CD4-positive, alpha-beta T cell treated with Interleukin-17A for 4 hours (primary cell): Measurements from ENCODE around the gene THOC6.

Experiments
- DNase-seq: peaks from one replicate; pipeline ENCODE4 v3.0.0-alpha.2; 2020; ENCODE audit warnings: mixed read lengths

Gene THOC6

DNA sequence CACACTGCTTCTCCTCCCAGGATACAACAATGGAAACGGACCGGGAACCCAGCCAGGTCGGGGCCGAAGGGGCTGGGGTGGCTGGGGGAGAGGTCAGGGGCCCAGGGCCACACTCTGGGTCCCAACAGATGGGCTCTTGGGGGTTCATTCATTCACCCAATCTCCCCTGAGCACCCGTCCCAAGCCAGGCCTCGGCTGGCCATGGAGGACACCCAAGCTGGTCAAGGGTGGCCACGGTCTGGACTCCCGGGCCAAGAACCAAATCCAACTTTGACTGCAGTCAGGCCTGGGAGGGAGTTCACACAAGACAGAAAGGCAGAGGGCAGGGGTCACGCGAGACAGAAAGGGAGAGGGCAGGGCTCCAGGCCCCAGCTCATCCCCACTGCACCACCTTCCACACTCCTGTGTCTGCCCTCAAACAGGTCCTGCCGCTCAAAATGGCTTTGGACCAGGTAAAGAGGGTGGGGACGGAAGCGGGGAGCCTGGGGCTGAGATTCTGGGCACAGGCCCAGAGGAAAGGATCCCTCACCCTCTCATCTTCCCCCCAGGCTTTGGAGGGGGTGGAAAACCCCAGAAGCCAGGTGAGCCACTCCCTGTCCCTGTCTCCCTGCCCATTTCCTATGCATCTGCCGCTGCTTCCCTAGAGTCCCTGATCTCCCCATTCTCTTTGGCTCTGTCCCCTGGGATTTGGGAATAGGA, 31.3 kb upstream of the THOC6 start:
- no peak for DNase-seq

DNA sequence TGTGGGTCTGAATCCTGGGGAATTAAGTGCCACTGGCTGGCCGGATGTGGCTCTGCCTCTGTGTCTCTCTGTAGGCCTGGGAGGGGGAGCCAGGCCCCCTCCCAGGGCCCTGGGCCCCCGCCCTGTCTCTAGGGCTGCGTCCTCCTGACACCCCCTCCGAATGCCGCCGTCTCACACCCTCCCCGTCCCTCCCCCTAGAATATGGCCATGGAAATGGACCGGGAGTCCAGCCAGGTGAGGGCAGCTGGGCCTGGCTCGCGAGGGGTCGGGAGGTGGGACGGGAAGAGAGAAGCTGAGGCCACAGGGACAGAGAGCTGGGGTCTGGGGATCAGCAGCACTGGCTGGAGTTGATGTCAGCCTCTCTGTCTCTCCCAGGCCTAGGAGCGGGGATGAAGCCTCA, 27.5 kb upstream of the THOC6 start:
- DNase-seq = no peak

DNA sequence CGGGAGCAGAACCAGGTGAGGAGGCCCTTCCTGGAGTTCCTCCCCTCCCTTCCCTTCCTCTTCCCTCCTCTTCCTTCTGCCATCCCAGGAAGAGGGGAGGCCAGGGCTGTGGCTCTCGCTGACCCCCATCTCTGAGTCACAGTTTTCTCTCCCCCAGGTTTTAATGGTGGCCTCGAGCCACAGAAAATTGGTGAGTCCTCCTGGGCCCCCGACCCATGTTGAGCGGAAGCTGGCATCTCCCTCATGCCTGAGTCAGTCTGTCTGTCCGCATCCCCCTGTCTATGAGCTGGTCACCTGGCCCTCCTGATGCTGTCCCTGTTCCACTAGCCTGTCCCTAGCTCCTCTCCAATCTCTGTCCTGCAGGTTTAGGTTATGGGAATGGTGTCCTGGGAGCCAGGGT, 23.9 kb upstream of the THOC6 start:
- DNase-seq = no peak

DNA sequence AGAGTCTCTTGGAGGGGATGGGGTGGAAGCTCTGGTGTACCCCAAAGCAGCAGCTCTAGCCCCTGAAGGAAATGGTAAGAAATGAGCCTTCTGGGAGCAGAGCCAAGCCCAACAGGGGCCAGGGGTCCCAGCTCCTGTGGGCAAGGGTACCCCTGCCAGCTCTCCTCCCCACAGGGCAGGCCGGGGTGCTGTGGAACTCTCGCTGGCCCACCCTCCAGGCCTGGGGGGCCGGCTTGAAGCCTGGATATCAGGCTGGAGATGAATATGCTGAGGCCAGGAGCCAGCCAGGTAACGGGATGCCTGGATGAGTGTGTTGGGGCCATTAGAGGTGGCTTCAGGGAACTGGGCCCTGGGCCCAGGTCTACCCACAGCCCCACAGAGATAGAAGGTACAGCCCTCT, 23.3 kb upstream of the THOC6 start:
- DNase-seq = no peak

DNA sequence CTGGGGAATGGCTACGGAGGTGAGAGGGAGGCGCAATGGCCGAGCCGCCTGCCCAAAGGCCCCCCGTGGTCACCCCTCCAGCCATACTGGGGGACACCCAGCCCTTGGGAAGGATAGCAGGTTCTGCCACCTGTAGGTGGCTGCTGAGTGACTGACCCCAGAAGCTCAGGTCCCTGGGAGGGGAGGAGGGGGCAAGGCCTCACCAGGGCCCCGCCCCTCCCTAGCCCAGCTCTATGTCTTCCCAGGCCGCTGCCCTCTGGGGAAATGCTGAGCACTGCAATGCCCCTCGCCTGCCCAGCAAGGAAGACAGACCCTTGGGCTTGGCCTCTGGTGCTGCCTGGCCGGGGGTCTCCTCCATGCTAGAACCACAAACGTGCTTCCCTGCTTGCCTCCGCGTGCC, 22.5 kb upstream of the THOC6 start:
- no peak for DNase-seq

DNA sequence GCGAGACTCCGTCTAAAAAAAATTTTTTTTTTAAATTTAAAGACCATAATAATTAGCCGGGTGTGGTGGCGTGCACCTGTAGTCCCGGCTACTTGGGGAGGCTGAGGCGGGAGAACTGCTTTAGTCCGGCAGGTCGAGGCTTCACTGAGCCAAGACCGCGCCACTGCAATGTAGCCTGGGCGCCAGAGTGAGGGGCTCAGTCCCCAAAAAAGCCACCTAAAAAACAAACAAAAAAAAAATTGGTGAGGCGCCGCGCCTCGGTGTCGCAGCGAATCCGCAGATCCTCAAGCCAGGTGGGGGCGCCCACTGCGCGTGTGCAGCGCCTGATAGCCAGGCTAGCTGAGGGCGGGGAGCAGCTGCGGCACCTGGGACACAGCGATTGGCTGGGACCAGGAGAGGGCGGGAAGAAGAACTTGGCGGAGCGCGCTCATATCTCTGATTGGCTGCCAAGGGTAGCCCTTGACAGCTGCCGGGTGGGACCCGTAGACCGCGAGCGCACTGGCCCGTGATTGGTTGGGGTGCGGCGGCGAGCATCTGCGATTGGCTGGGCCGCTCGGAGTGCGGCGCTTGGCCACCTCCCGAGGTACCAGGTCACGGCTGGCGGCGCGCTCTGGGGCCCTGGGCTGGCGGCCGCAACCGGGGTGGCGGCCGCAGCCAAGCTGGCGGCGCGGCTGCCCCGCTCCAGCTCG, 20.1 kb upstream of the THOC6 start:
- peak; percentile 96 for DNase-seq

DNA sequence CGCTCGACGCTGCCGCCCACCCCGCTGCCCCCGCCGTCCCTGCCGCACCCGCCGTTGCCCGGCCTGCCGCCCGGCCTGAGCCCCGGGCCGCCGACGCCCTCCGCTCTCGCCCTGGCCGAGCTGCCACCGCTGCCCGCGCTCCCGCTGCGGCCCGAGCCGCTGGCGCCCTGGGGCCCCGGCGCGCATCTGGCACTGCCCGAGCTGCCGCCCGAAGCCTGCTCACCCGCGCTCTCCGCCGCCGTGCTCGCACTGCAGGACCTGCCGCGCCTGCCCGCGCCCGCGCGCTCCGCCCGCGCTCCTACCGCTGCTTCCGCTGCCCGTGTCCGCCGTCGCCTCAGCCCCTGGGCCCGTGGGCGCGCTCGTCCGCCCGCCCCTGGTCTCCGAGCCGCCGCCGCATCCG, 19.5 kb upstream of the THOC6 start:
- no peak for DNase-seq

DNA sequence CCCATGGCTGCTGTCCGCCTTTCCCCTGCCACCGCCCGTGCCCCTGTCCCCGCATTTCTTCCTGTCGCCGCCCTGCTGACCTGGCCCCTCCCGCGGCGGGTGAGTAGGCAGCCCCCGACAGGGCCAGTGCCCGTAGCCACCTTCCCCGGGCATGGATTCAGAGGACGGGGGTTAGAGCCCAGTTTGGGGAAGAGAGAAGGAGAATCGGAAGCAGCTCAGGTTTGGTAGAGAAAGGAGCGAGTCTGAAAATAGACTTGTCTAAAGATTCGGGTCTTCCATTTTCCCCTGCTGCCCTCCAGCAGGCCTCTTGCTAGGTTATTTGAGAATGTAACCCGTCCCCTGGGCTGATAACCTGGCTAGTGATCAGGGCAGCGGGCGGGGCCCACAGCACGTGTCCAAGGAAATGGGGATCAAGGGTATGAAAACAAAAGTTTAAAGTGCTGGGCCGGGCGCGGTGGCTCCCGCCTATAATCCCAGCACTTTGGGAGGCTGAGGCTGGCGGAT, 19.0 kb upstream of the THOC6 start:
- DNase-seq = no peak

DNA sequence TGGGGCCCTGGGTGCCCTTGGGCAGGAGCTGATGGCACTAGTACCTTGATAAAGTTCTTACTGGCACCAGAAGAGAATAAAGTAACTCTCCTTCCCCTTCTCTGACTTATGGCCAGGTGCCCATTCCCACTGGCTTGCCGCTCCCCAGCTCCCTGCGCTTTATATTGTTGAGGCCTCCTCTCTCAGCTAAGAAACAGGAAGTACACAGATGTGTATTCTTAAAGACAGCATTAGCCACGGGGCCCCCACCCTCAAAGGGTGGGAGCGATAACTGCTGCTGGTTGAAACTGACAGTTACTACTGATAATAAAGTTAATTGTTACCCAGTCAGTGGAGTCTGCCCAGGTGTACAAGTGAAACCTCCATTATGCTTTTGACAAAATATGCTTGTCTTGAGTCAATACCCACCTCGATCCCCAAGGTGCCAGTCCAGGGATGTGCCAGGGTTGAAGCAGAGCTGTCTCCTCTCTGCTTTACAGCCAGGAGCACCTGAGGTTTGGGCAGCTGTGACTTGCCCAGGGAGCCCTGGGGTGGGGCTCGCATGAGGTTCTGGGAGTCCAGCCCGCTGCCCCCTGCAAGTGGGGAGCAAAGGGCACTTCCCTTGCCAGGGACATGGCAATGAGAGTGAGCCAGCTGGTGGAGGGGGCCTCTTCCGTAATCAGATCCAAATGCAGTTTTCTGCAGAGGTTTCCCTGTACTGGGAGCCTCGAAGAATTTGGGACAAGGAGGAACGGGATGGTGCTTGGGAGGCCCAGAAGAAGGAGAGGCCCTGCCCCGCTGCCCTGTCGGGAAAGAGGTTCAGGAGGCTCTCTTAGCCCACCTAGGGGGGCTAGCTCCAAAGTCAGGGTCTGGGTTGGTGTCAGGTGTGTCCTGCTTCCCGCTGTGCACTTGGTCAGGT, 16.5 kb upstream of the THOC6 start:
- no peak for DNase-seq

DNA sequence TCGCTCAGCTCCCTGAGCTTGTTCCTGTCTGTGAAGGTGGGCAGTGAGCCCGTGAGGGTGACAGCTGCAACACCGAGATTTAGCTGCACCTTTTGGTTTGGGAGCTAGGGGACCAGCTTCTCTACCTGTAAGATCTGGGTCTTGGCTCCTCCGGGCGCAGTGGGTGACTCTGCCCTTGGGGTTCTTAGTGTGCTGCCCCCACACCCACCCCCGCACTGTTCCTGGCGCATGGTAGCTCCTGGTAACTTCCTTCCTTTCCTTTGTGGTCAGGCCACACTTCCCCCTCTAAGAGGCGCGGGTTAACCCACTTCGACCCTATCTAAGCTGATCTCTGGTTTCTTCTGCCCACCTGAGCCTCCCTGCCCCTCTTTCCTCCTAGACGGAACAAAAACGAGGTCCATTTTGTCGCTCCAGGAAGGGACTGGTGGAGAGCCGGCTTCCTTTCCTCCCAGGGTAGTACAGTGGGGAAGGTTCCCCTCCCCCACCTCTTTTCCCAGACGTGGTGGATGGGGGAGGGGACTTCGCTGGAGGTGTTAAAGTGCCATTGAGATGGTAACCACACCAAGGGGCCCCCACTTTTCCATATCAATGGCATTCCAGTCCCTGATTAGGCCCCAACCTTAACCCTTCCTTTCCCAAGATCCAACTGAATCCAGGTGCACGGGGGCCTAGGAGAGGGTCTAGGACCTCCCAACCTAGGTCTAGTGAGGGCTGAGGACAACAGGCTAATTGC, 15.7 kb upstream of the THOC6 start:
- DNase-seq = peak; percentile 52

DNA sequence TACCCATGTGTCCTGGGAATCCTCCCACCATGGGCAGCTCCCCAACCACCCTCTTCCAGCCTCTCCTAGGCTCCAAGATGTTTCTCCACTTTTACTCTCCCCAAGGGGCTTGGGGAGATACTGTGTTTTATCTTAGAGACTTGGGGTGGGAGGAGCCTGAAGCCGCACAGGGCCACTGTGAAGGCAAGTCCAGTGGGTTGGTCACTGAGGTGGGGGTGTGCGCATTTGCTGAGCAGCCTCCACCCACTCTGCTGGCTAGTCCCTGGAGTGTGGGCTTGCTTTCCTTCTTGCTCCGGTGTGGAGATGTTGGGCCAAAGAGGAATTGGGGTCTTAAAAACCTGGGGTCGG, 15.2 kb upstream of the THOC6 start:
- DNase-seq = no peak

DNA sequence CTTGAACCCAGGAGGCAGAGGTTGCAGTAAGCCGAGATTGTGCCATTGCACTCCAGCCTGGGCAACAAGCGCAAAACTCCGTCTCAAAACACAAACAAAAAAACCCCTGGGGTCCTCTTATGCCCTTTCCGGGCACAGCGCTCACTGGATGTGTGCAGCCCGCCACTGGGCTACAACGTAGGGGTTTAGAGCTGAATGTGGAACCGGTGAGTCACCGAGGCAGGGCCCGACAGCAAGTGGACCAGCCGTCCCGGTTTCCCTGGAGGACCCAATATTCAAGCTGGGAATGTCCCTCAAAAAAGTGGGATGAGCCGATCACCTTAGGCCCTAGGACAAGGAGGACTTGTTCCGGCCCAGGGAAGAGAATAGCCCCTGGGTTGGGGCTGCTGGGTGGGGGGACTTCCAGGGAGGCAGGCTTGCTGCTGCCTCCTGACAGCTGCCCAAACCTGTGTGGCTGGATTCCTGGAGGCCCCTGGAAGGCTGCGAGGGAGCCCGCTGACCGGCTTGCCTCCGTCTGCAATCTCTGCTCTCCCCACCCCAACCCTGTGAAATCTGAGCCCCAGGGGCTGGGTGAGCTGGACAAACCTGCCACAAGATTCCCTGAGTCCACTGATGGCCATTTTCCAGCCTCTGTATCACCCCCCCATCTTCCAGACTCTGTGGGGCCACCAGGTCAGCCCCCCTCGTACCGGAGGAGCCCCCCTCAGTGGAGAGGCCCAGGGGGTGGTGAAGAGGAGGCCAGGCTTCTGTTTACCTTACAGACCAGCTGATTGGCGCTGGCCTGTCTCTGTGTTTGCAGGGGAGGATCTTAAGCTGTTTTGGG, 14.1 kb upstream of the THOC6 start:
- no peak for DNase-seq

DNA sequence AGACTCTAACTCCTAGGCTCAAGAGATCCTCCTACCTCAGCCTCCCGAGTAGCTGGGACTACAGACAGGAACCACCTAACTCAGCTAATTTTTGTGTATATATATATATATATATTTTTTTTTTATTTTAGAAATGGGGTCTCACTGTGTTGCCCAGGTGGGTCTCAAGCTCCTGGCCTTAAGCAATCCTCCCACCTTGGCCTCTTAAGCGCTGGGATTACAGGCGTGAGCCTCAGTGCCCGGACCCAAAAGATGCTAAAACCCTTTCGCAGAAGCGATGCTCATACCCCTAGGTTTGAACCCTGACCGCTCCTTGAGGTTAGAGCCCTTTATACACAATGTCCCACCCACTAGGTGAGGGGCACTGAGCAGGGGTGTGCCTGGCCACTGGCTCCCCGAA, 13.3 kb upstream of the THOC6 start:
- DNase-seq = no peak

DNA sequence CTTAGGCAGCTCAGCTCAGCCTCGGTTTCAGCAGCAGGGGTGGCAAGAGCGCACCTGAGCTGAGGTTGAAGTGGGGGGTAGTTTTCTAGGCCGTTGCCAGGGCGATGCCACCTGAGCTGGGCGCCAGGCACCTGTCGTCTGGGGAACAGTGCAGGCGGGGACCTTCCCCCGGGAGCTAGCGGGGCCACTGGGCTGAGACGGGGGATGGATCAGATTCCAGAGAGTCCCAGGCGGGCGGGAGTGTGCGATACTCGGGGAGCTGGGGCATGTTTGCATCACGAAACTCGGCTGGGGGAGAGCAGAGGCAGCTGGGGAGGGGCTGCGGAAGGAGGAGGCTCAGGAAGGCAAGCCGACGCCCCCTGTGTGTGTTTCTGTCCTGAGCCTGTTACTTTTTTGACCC, 11.6 kb upstream of the THOC6 start:
- DNase-seq = no peak

DNA sequence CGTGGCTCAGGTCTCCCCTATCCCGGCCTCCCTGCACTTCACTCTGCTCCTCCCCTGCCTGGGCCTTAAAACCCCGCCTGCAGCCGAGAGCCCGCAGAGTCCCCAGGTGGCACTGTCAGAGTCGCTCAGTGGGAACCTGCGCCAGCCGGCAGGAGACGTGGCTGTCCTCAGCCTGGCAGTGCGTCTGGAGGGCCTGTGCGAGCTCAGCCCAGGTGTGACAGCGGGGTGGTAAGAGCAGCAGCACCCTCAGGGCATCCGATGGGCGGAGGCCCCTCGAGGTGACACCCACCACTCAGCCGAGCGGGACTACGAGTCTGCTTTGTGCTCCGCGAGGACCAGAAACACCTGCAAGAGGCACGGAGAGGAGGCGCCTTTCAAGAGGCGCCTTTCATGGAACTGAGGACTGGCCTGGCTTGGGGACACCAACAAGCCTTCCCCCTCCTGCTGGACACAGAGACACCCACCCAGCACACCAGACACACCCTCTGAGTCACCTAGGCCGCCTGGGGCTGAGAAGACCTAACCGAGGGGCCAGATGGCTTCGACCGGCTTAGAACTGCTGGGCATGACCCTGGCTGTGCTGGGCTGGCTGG, 10.9 kb upstream of the THOC6 start, which contains the start of gene CLDN9:
Gene CLDN9 (plus strand): TSS at position 96 of the 593 bp plus-strand sequence. CDS start 440 bp downstream, at position 536.
- peak; percentile 29 for DNase-seq

DNA sequence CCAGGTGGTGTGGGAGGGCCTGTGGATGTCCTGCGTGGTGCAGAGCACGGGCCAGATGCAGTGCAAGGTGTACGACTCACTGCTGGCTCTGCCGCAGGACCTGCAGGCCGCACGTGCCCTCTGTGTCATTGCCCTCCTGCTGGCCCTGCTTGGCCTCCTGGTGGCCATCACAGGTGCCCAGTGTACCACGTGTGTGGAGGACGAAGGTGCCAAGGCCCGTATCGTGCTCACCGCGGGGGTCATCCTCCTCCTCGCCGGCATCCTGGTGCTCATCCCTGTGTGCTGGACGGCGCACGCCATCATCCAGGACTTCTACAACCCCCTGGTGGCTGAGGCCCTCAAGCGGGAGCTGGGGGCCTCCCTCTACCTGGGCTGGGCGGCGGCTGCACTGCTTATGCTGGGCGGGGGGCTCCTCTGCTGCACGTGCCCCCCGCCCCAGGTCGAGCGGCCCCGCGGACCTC, 10.3 kb upstream of the THOC6 start:
- no peak for DNase-seq

DNA sequence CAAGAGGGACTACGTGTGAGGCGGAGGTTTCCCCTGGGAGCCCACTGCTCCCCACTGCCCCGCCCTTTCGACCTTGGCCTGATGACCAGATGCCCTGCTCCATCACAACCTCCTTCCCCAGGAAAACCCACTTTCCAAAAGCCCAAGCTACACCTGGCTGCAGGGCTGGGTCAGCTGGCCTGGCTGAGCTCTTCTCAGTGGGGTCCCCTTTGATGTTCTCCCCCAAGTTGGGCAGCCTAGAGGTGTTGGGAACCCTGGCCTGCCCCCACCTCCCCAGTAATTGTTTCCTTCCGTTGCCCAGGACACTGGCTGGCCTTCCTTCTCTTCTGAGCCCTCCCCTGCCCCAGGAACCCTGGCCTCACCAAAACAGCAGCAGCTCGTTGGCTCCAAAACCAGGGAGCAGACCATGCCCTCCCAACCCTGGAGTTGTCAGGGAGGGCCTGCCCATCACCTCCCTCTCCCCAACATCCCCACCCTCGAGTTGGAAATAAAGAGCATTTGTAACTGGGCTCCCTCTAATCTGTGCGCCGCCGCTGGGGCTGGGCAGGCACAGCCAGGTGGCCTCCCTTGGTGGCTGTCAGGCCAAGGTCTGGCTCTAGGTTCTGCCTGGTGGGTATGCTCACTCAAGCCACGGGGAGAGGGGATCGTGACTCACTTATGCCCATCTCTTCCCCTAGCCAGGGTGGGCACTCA, 9.7 kb upstream of the THOC6 start:
- DNase-seq = no peak

DNA sequence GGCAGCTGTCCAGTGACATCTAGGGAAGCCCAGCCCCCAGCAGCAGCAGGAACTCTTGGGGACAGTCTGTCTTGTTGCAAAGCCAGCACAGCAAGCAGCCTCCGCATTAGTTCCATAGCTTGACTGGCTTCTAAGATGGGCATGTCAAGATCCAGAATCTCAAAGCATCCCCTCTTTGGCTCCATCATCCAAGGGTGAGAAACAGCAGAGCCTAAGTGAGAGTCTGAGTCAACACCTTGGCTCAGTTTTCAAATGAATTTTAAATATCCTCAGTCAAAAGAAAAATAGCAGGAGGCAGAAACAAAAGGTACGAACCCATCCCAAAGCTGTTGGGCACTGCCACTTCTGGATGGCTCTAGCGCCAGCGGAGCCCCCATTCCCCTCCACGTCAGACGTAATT, 8.9 kb upstream of the THOC6 start:
- DNase-seq = no peak

DNA sequence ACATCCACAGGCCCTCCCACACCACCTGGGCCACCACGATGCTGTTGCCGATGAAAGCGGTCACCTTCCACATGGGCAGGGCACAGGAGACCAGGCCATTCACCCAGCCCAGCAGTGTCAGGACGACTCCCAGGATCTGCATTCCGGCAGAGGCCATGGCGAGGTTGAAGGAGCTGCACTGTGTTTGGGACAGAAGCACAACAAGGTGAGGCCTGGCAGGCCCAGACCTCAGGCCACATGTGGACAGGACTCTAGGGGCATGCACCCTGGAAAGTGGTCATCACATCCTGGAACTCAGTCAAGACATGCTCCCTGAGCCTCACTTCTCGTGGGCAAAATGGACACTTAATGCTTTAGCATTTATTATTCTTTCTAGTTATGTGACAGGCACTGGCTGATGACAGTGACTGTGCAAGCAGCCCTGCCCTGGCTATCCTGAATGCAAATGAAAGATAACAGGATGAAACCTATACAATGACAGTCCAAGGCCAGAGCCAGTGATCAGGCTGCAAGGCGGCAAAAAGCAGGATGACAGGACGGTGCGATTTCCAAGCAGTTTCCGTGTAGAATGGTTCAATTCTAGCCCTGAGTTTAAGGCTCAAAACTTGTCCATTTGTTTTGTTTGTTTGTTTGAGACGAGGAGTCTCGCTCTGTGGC, 7.8 kb upstream of the THOC6 start:
- DNase-seq = no peak

DNA sequence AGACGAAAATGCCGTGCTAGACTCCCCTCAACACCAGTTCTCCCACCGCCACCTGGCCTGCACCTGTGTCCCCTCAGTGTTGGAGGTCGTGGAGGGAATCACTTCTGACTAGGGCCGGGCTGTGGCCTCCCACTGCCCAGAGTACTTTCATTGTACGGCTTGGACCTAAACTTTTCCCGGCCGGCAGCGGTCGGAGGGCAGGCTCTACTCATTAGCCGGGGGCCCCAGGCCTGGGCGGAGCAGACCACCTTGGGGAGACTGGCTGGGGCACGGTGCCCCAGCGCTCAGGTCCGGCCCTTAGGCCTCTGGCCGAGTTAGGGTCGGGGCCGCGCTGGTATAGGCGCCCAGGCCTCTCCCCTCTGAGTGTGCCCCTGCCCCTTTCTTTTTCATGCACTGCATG, 6.5 kb upstream of the THOC6 start:
- no peak for DNase-seq
